GM12875 (cell line): ENCODE data around the gene ZNF747.

ENCODE experiments used
- H3K4me3 ChIP-seq: one replicate; pipeline ENCODE4 v1.5.1; 2011; ENCODE audit warnings: low read depth, low read length, control low read depth
- TF ChIP-seq, protein P1 (sequence below): IDR thresholded peaks from 2 replicates; pipeline ENCODE4 v1.5.1; 2011; ENCODE audit warnings: low read depth, mild to moderate bottlenecking, control low read depth, inconsistent platforms, low read length, moderate library complexity, borderline replicate concordance; ENCODE audit not compliant: insufficient read depth

ZNF747 gene

DNA sequence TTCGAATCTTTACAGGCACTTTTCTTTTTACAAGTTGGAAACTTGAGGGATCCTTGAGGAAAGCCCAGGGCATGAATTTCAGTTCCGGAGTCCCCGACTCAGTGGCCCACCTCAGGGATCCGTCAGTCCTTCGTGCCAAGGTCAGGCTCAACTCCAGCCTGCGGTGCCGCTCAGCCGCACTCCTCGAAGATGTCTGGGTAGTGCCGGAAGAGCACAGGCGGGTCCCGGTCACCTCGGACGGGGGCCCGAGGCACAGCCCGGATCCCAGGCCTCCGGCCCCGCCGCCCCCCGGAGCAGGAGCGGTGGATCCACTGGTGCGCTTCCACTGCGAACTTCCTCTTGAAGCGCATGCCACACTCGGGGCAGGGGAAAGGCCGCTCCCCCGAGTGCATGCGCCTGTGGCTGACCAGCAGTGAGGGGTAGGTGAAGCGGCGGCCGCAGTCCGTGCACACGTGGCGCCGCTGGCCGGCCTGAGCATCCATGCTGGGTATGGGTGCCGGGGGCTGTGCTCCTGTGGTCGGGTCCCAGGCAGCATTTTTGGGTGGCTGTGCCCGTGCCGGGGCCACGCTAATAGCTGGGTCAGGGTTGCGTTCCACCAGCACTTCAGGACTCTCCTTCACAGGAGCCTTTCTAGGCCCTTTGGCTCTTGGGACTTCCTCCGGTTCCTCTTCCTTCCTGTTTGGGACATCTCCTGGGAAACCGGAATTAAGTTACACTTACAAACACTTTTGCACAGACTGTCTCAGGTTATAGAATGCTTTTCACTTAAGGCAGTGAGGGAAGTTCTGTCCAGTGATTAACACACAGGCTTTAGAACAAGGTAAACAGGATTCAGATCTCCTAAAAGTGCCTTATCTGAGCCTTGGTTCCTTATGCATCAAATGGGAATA is 35.3 kb upstream of the ZNF747 start:
- TF ChIP-seq, protein P1, sequence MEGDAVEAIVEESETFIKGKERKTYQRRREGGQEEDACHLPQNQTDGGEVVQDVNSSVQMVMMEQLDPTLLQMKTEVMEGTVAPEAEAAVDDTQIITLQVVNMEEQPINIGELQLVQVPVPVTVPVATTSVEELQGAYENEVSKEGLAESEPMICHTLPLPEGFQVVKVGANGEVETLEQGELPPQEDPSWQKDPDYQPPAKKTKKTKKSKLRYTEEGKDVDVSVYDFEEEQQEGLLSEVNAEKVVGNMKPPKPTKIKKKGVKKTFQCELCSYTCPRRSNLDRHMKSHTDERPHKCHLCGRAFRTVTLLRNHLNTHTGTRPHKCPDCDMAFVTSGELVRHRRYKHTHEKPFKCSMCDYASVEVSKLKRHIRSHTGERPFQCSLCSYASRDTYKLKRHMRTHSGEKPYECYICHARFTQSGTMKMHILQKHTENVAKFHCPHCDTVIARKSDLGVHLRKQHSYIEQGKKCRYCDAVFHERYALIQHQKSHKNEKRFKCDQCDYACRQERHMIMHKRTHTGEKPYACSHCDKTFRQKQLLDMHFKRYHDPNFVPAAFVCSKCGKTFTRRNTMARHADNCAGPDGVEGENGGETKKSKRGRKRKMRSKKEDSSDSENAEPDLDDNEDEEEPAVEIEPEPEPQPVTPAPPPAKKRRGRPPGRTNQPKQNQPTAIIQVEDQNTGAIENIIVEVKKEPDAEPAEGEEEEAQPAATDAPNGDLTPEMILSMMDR: no peak

DNA sequence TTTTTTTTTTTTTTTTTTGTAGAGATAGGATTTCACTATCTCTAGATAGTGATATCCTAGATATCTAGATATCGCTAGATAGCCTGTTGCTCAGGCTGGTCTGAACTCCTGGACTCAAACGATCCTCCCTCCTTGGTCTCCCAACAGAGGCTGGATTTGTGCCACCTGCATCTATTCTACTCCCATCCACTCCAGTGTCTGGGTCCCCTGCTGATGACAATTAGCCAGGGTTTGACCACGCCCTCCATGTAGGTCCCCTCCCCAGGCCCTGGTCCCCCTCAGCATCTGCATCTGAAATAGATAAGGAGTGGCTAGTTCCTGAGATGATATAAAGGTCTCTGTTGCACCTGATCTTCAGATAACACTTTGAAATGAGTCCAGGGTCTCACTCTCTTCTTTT is 34.6 kb upstream of the ZNF747 start:
- H3K4me3 ChIP-seq: no peak overlapping the region
- TF ChIP-seq, protein P1: no peak

More for the DNA sequence above, 35.3 kb upstream of the ZNF747 start:
- H3K4me3 ChIP-seq: no peak overlapping the region

DNA sequence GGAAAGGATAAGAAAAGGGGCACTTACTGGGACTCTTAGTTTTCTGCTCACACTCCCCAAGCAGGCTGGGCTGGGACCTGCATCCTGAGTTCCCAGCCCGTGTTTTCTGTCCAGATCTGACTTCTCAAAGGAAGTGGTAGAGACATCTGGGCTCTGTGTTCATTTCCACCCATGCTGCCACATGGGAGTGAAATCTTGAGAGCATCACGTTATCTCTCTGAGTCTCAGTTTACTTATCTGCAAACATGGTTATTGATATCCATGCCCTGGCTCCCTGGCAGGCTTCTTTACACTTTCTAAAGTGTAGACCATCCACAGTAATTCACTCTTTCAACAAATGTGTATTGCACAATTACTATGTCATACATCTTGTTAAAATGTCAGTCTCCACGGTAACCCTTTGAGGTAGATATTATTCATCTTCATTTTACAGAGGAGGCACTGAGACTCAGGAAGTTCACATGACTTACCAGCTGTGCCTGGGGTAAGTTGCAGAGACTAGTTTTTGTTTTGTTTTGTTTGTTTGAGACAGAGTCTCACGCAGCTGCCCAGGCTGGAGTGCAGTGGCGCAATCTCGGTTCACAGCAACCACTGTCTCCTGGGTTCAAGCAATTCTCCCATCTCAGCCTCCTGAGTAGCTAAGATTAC is 33.5 kb upstream of the ZNF747 start:
- TF ChIP-seq, protein P1: no peak
- H3K4me3 ChIP-seq: no peak overlapping the region

DNA sequence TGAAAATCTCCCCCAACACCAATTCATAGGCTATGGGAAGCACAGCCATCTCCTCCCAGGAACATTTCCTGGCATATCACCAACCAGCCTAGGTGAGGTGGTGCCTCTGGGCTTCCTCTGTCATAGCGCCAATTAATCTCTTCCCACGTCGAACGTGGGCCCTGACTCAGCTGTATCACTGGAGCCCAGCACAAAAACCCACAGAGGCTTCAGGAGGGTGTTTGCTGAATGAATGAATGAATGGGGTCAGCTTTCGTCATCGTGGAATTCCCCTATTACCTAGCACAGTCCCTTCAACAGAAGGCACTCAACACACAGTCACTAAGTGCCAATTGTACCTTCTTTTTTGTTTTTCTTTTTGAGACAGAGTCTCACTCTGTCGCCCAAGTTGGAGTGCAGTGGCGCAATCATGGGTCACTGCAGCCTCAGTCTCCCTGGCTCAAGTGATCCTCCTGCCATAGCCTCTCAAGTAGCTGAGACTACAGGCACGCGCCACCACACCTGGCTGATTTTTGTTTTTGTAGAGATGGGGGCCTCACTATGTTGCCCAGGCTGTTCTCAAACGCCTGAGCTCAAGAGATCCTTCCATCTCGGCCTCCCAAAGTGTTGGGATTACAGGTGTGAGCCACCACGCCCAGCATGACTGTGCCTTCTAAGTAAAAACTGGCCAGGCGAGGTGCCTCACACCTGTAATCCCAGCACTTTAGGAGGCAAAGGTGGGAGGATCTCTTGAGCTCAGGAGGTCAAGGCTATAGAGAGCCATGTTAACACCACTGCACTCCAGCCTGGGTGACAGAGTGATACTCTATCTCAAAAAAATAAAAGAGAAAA is 32.7 kb upstream of the ZNF747 start:
- TF ChIP-seq, protein P1: no peak
- H3K4me3 ChIP-seq: no peak overlapping the region

DNA sequence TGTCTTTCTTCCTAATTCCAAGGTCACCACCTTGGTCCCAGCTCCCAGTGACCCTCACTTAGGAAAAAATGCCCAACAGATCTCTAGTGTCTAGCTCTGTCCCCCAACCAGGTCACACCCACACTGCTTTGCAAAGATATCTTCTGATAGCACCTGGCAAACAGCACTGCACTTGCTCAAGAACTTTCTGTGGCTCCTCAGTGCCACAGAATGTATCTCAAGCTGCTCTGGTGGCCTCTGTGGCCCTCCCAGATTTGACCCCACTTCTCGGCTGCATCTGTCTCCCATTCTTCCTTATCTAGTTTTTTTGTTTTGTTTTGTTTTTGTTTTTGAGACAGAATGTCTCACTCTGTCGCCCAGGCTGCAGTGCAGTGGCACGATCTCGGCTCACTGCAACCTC is 31.9 kb upstream of the ZNF747 start:
- TF ChIP-seq, protein P1: no peak

DNA sequence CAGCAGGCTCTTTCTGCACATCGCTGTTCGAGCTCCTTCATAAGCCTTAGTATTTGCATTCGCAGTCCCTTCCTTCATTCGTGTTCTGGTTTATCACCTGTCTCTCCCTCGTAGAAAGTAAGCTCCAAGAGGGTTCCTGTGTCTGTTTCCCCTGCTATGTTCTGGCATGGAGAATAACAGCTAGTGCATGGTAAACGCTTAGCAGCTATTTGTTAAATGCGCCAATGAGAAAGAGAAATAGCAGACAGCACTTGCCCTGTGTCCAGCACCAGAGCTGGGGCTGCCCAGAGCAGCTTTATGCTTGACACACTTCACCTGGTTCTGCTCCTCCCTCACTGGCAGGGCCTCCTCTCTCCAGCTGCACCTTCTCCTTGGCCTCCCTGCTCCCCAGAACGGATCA is 31.3 kb upstream of the ZNF747 start:
- TF ChIP-seq, protein P1: no peak
- H3K4me3 ChIP-seq: no peak overlapping the region

More for the DNA sequence above, 31.9 kb upstream of the ZNF747 start:
- no peak overlapping the region for H3K4me3 ChIP-seq
